Astrocyte (in vitro differentiated cells and primary cell): ENCODE measurements around the gene ARL6IP5.

Experiments
- CTCF ChIP-seq: IDR thresholded peaks from 2 replicates; pipeline ENCODE4 v1.5.1; 2011; ENCODE audit warnings: low read depth, mild to moderate bottlenecking, inconsistent platforms, low read length, moderate library complexity; ENCODE audit not compliant: insufficient read depth
- EZH2 ChIP-seq: IDR thresholded peaks from 2 replicates; pipeline ENCODE4 v1.6.1; 2012; ENCODE audit warnings: mild to moderate bottlenecking, low read length, inconsistent platforms; ENCODE audit not compliant: insufficient read depth

GRCh38 chr3:69103123-69103522, 18.4 kb downstream of the ARL6IP5 start:
- TF ChIP-seq CTCF (no peak), EZH2 (no peak)
